HG03565 (cell line): ENCODE results near the gene KCNMA1.
A peak's percentile ranks its signal among the peaks of the same experiment; 100 is the strongest.

Source experiments
- ATAC-seq: cut with Tn5 transposase; IDR thresholded peaks from one replicate; pipeline ENCODE4 v1.9.1; 2021; ENCODE audit warnings: mild to moderate bottlenecking, moderate library complexity; ENCODE audit not compliant: unreplicated experiment

Gene KCNMA1

DNA sequence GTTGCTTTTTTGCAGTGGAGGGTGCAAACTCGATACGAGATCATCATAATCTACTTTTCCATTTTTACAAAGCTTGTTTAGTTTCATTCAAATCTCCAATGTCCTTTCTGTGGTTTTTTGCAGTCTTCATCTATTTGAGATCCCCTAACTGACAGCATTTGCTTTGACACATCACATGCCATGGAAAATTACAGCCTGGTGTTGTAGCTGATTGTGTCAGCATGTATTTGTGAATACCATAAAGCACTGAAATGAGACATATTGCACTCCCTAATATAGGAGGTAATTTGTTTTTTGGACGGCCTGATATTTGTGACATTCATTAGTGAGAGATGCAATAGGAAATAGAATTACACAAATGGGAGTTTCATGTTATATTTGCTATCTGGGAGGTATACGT lies 620.8 kb downstream of the KCNMA1 start:
- no peak for ATAC-seq

DNA sequence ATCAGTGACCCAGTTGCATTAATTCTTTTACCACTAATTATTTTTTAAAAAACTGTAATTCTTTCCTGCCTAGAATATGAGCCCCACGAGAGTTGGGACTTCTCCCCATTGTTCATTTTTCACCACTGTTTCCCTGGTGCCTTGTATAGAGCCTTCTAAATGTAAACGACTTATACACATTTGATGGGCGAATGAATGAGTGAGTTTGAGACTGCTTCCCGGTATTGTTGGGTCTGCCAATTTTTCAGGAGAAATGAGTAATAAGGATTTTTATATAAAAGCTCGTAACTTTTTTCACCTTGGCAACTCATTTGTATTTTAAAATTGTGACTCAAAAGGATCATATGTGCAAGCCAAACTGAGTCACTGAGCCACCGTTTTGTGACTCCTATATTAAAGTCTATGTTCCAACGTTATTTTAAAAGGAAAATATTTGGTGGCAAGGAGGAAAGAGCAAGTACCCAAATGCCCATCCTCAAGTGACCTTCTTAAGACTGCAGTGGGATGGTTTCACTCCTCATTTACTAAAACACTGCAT lies 621.3 kb downstream of the KCNMA1 start:
- ATAC-seq = no peak

DNA sequence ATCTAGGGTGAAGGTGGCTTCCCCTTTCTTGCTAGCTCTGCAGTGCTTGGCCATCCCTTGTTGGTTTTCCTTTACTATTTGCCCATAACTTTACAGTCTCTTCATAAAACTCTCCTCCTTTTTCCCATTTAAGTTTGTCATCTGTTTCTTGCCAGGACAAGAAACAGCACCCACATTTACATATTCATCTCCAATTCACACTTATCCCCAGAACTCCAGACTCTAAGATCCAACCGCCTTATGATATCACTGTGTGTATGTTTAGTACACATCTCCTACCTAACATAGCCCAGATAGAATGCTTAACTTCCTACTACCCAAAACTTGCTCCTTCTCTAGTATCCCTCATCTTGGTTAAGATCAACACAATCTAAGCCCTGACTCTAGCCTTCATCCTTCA lies 622.2 kb downstream of the KCNMA1 start:
- no peak for ATAC-seq

DNA sequence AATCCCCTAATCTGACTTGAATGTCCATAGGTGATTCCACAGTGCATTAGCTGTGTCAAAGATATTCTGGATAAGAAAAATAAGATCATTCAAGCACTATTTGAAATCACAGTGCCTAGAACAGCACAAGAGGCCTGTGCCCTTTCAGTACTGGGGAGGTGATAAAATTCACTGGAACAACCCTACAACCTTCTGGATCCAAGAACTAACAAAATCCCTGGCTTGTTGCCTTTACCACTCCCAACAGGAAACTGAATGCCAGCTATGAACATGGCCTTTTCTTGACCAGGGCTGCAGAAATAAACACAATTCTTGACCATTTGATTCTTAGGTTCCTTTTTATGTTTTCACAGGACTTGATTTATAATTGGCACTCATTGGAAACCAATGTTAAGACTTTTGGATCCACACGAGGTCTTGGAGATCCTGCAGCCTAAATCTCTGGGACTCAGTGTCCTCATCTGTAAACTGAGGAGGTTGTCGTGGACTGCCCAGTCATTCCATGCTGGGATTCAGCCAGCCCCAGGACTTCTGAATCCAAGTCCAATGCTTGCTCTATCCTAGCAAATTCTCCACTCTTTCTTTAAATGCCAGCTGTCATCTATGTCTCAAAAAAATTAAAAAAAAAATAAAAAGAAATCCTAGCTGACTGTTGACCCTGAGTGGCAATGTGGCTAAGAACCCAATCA lies 624.7 kb downstream of the KCNMA1 start:
- no peak for ATAC-seq

DNA sequence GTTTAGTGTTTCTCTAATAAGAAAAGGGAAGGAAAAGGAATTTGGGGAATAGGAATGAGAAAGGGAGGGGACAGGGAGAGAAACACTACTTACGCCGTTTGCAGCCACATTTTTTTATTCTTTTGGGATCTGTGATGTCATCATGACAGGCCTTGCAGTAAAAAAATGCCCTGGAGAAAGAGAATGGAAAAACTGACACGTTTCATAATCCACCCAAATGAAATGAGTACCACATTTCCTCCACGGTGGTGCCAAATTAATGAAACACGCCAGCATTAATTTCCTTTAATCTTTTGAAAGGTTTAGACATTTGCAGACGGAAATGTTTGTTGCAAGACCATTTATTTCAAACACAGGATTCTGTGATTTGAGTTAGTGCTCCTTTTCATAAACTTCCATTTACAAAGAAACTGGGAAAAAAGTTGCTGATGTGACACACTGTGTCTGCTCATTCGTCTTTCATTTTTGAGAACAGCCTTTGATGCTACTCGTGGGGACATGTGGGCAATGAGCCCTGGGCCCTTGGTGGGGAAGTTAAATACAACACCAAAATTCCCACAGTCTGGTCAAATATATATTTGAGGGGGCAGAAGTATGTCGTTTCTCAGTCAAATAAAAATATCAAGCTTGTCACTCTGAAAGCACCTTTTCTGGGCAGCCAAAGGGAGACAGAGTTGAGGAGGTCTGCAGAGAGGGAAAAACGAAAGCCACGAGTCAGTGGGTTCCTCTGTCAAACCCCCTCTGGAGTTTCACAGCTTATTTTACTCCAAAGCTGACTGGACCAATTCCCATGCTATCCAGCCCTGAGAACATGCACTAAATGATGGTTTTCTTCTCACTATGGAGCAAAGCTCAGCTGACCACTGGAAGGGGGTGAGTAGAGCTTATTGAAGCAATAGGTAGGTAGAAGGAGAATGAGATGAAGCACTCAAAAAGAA lies 625.5 kb downstream of the KCNMA1 start:
- no peak for ATAC-seq

DNA sequence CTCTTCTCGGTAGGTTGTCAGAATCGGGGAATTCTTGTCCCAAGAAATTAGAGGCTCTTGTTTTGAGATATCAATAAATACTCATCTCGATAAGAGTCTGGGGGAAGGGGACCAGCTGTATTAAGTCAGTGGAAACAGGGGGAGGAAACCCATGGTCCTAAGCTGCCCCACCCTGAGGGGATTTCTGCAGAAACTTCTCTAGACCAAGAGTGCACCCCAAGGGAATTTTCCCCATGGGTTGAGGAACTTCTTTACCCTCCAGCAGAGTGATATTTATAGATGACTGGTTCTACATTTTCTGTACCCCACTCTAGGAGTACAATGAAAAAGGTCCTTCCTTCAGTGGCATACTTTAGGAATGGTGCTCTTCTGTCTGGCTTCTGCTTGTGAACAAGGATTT lies 627.2 kb downstream of the KCNMA1 start:
- ATAC-seq = no peak

DNA sequence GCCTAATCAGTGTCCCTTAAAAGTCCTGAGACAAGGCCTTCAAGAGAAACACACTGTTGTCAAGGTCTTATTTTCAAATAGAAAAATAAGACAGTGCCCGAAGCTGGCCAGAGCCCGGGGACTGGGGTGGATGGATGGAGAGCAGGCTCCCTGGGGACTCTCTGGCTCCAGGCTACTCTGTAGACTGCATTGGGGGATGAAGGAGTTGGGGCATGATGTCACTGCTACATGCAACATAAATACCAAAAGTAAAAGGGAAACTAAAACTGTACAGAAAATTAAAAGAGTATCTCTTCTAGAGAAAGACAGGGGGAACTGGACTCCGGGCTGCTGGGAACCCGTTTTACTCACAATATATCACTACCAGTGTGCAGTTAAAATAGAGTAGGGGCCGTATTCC lies 629.8 kb downstream of the KCNMA1 start:
- ATAC-seq = peak; percentile 87

DNA sequence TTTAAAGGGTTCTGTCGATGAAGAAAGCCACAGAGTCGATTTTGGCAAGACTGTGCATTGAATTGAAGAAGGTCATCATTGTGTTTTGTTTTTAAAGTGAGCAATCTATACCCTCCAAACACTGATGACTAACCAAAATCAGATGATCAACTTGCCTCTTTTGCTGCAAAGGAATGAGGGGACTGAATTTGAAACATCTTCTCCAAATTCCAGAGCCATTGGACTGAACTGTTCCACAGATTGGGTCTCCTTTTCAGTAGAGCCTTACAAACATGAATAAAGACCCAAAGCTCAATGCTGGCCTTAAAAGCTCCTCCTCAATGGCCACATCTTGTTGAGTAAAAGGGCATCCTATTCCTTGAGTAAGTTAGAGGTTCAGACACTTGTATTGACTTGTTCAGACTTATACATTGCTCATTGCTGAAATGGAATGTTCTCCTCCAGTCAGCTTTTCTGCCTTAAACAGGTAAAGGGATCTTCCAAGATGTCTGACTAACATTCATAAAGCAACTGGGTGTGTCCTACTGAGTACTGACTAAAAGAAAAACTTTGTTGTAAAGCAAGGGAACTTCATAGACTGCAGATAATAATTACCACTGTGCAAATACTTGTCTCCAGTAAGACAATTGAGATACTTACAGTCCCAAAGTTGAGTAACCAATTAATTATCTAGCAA lies 630.6 kb downstream of the KCNMA1 start:
- ATAC-seq = no peak

DNA sequence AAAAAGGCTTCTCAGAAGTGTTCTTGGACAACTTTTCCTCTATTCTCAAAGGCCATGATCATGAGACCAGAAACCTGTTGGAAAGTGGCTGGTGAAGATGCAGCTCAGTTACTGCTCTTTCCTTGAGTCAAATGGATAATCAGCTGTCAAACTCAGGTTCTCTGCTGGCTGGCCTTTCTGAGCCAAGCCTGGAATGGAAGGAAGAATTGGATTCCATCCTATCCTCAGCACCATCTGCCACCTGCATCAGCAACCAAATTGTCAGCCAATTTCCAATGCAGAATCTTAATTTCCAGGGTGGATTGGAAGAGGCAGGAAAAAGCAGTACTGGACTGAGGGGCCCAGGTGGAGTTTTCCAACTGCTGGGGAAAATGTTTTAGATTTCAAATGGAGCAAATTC lies 631.7 kb downstream of the KCNMA1 start:
- ATAC-seq = no peak

DNA sequence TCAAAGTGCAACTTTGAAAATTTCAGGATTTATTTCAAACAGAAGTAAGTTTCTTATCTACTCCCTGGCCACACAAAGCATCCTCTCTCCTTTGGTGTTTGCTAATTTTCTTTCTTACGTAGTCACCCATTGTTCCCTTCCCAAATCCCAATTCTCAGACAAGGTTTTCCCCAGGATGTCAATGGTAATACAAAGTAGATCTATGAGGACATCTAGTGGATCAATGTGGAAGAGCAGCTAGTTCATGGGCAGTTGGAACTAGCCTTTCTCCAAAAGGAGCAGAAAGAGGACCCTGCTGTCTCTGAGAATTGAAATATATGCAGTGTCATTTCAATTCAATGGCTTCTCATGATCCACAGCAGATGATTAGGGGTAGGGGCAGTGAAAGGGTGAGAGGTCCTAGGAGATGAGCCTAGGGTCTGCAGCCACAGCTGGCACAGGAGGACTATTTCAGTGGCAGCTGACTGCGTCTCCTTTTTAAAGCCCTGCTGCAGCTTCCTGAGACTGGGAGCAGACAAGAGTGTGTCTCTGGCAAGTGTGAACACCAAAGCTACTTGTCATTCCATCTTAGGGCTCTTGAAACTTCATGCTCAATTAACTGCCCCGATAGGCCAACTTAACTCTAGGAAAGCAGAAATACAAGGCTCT lies 632.6 kb downstream of the KCNMA1 start:
- peak; percentile 33 for ATAC-seq

DNA sequence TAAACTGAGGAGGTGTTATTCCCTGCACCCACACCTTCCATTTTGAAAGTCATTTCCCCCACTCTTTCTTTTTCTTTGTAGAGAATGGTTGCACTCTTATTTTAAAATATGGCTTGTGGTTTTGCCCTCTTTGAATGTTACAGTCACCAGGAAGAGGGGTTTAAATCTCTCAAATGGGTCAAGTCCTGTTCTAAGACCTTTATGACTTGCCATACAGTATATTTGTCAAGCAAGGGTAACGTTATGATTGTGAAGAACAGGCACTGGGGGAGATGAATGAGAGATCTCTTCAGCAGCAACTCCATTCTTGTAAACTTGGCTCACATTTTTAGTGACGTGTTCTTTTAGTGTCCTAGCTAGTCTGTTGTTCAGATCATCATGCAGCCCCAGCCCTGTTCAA lies 634.7 kb downstream of the KCNMA1 start:
- no peak for ATAC-seq

DNA sequence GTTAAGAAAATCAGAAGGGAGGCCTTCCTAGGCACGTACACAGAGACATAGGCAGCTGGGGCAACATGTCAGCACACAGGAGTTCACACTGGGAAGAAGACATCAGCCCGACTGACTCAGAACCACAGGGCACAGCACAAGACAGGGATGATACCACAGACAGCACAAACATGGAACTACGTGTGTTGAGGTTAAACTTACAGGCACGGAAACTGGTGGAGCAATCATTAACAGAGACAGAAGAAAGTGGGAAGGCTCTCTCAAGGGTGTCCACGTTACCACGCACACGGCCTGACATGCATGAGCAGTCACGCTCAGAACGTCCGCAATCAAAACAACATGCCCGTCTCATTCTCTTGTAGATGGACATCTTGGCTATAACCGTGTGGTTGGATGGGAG lies 636.4 kb downstream of the KCNMA1 start:
- ATAC-seq = no peak

DNA sequence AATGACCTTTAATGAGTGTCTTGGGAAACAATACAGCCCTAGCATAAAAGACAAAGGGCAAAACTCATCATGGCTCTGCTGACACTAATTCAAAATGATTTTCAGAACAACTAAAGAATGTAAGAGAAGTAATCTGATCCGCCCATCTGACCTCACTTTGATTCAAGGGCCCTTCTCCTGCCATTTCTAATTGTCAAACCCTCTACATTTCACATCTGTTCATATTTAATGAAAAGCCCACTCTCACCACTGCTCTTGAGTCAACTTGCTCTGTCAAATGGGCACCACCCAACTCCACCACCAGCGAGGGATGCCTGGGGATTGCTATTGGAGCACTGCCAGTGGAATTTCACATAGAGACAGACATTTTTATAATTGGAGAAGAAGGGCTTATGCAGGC lies 639.2 kb downstream of the KCNMA1 start:
- no peak for ATAC-seq

DNA sequence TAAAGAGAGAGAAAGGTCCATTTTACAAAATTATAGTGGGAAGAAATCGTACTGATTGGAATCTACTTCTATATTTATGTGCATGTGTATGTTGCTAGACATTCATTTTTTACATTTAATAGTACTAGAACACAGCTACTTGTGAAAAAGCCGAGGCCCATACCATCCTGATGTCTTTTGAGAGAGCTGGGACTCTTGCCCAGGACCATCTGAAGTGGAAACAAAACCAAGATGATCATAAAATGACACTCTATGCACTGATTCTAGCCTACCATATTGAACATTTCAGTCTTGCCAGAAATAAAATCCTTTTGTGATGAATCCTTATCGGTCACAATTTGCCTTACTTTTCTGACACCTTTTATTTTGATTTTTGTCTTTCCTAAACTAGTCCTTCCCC lies 640.0 kb downstream of the KCNMA1 start:
- ATAC-seq = no peak

DNA sequence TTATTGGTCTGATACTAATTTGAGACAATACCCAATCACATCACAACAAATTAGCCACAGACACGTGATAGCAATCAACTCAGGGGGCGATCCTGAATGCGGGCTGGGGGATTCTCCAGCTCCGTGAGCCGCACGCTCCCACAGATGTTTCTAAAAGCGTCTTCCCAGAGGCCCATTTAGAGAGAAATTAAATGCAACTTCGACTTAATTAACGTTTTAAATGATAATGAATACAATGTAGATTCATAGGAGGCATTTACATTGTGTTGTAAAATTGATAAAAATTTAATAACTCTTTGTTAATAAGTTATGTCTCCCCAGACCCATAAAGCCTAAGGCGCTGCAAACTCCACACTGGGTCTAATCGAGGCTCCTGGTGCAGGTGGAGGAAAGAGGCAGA lies 642.6 kb downstream of the KCNMA1 start:
- no peak for ATAC-seq

DNA sequence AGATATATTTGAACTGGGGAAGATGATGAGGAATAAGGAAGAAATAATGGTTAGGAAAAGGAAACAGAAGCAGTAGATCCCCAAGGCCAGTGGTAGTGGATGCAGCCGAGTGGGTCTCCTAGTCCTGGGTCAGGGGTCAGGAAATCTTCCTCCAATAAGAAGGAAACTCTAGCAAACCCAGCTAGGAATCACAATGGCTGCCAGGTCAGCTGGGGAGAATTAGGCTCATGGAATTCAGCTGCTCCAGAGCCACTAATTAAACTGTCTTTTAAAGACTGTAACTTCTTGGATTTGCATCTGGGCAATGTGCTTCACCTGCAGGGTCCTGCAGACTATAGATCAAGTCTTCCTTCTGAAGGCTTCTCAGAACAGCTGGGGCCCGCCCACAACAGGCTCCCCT lies 644.4 kb downstream of the KCNMA1 start:
- ATAC-seq = no peak

DNA sequence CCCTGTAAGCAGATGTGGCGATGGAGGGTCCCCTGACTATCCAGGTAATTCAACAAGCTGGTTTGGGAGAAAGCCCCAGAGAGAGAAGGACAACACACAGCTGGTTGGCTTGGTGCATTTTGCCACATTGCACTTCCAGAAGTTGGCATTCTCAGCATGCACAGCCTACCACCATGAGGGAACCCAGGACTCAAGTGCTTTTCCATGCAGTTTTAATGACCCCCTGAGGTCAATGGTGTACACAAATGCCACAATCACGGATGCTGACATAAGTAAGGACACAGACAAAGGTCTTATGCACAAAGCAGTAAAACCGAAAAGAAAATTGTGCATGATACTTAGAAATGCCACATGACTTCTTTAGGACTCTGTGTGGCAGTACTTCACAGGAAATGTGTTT lies 645.1 kb downstream of the KCNMA1 start:
- ATAC-seq = no peak

DNA sequence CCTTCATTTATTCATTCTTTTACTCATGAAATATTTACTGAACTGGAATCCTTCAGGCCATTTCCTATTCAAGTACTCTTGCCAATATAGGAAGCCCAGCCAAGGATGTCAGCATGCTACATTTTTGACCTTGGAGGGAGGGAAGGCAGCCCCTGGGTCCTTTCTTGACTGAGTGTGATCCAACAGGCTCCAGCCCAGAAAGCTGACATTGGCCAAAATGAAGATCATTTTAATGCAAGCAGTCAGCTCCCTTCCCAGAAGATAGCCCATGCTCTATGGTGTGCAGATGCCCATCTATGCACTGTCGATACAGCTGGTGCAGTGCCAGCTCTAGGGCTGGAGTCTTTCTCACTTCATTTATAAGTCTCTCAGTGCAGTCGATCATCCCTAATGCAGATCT lies 646.0 kb downstream of the KCNMA1 start:
- no peak for ATAC-seq

DNA sequence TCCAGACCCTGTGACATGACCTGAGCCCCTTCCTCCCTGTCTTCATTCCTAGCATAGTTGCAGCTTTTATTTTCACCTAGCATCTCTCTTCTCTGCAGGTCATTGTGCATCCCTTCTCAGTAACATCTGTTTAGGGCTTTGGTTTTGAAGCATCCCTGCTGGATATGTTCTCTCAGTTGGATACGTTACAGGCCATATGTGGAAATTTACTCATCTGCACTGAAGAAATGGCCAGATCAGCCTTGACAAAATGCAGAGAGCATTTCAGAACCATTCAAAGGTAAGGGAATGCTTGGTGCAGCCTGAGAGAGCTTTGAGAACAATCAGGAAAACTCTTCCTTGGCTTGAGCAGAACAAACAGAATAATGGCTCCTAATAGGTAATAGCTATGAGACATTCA lies 647.0 kb downstream of the KCNMA1 start:
- no peak for ATAC-seq

DNA sequence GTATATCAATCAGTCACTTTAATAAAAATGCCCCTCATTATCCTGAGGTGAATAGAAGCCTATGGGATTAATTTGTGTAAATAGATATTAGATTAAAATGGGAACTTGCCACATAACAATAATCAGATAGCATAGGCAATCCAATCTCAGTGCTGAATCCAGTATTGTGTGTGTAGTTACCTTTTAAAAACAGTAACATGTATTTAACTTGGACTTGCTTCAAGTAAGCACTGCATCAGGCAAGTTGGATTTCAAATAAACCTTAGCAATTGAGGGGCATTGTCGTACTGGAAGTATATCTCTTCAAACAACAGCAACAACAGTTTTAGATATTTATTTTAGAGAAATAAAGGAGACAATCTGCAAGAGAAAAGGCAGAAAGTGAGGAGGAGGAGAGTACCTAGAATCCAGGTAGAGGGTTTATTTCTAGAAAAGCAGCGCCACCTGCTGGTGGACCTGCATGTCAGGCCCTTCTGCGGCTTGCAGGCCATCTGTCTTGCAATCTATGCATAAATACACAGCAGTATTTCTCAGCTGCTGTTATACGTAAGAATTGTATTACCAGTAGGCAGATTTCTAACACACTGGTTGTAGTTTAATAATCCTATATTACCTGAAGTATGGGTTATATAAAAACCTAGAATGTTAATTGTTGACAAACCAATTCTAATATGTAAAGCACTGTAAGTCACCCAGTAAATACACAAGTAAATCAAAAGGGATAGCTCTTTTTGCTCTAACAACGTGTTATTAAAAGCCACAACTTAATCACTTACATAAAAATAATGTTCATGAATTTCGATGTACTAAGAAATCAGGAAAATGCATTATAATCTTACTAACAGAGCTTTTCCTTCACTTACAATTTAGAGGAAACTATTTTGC lies 652.8 kb downstream of the KCNMA1 start:
- ATAC-seq = peak; percentile 93
